GM10266 (cell line): Measurements from ENCODE around the gene MAP2K4.

Experiments used
- DNase-seq: peaks from one replicate; pipeline ENCODE4 v3.0.0; 2012; ENCODE audit errors: extremely low spot score
- TF ChIP-seq, protein P1 (sequence below): IDR thresholded peaks from 2 replicates; pipeline ENCODE4 v1.5.1; 2012; ENCODE audit warnings: mild to moderate bottlenecking, low read depth; ENCODE audit not compliant: control insufficient read depth, insufficient read depth; ENCODE audit errors: missing control alignments

The MAP2K4 gene

DNA sequence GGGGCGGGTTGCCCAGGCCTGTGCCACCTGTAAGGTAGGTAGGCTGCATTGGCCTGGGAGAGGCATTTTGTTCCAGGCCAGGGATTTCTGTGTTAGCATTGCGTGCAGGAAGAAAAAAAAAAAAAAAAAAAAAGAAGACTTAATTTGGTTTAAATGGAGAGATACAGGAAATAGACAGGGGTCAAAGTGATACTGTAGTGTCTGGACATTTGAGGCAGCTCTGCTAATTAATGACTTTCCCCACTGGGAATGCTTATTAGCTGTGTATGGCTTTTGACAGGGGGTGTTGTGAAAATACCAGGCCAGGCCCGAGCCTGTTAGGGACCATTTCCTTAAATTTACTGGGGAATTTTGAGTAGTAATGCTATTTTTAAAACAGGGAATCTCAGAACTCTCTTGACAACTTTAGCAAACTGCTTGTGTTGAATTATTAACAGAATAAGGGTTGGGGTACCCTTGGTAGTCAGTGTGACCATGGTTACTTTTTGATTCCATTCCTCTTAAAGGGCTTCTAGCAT lies 1.0 kb downstream of the MAP2K4 start:
- DNase-seq, result peak; percentile 30
- TF ChIP-seq, protein P1, sequence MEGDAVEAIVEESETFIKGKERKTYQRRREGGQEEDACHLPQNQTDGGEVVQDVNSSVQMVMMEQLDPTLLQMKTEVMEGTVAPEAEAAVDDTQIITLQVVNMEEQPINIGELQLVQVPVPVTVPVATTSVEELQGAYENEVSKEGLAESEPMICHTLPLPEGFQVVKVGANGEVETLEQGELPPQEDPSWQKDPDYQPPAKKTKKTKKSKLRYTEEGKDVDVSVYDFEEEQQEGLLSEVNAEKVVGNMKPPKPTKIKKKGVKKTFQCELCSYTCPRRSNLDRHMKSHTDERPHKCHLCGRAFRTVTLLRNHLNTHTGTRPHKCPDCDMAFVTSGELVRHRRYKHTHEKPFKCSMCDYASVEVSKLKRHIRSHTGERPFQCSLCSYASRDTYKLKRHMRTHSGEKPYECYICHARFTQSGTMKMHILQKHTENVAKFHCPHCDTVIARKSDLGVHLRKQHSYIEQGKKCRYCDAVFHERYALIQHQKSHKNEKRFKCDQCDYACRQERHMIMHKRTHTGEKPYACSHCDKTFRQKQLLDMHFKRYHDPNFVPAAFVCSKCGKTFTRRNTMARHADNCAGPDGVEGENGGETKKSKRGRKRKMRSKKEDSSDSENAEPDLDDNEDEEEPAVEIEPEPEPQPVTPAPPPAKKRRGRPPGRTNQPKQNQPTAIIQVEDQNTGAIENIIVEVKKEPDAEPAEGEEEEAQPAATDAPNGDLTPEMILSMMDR, result no peak

DNA sequence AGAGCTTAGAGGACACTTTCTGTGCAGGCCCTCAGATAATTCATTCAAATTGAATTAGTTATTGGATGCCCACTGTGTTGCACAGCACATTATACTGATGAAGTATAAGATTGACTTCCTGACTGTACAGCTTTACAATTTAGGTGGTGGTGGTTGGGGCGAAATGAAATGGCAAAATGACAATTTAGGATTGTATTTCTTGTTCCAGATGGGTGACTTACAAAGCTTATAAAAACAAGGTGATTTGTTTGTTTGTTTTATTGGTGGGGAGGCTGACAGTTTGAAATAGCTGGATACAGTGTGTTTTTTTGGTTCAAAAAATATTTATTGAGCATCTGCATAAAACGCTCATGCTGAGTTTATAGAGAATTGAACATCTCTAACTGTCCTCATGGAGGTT lies 1.6 kb downstream of the MAP2K4 start:
- TF ChIP-seq, protein P1, result no peak
- no peak for DNase-seq

DNA sequence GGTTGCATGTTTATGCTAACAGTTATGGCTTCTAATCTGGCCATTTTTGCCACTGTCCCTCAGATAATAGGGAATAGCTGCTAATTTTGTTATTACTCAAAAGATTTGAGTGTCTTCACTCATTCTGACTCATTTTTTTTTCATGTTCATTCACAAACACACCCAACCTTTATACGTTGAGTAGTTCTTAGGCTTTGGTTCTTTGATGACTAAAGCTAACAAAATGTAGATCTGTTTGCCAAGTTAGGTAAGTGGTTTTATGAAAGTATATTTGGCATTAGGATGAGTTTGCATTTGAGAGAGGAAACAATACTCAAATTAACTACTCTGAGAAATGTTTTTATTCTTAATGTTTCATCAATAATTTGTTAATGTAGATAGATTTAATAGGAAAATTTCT lies 3.6 kb downstream of the MAP2K4 start:
- TF ChIP-seq, protein P1, result no peak
- DNase-seq, result no peak

DNA sequence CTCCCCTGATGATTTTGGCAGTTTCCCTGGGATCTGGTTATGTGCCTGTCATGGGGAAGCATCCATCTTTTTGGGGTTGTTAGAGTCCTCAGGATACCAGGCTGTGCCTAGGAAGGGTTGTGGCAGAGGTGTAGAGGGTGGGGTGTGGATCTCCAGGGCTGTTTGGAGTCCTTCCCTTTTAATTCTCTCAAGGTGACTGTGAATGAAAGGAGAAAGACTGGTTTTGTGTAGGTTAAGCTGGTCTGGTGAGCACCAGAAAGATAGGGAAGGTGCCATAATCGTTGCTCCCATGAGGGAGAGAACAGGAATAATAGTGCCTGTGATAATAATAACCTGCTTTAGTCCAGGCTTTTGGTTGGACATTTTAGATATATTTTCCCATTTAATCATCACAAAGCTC lies 7.0 kb downstream of the MAP2K4 start:
- TF ChIP-seq, protein P1, result no peak
- DNase-seq, result no peak

DNA sequence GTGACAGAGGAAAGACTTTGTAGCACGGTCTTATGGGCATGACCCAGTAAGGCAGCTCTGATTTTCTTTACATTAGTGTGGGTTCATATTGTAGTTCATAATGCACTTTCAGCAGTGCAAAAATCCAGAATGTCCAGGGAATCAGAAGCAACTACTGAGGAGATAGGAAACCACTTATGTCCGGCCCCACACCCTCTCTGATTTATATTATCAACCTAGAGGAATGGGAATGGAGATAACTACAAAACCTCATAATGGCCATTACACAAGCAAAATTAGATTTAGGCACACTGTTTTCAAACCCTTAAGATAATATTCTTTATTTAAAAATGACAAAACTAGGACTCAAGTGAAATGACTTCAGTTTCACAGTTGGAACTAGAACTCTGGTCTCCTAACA lies 7.9 kb downstream of the MAP2K4 start:
- TF ChIP-seq, protein P1, result no peak
- no peak for DNase-seq

DNA sequence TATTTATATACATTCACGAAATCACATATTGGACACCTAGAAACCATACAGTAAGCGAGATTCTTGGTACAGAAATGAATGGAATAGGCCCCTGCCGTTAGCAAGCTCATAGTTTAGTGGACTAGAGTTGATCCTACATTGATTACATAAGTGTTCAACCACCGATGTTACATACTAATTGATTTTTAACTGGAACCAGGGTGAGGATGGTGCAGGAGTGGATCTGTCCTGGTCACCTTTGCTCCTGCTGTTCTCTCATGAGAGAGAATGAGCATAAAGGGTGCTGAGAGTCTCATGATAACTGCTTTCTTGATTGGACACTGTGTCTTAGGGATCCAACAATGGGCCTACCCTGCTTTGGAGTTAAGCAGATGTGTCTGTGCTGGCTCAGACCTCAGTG lies 13.9 kb downstream of the MAP2K4 start:
- no peak for DNase-seq
- TF ChIP-seq, protein P1, result no peak

DNA sequence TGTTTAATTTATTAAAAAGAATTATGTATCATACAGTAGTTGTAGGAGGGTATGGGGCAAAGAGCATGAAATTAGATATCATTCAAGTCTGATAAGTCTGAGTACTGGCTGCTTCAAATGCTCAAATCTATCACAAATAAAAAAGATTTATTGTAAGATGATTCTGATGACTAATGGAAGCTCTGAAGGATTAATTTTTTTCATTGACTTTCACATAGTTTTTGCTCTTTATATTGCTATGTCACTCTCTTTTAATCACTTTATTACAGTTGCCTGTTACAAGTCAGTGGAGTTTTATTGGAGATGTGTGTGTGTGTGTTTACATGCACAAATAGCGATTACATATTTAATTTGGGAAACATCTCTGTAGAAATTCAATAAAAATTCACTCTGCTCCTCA lies 15.0 kb downstream of the MAP2K4 start:
- TF ChIP-seq, protein P1, result no peak
- DNase-seq, result no peak
